HCT116 (cell line): ENCODE measurements around the gene GRK2. TPM values are rescaled to one million over a fixed set of nuclear protein-coding genes. Genes with fewer than 3 reads are reported as not detected.

ENCODE experiments used
- ATAC-seq: fragments of 200-7000 bp; cut with Tn5 transposase; 2 replicates; pipeline ENCODE4 v1.9.1; 2020; ENCODE audit warnings: mild to moderate bottlenecking, moderate library complexity
- BruUV-seq: library from RNA; stranded (reverse); fragments of 400-500 nt; replicated peaks from 2 replicates; lab custom pipeline; 2021; lab: Mats Ljungman, UMichigan
- CTCF ChIA-PET: fragments of 300-600 bp; sonication (Branson Sonifier 250); formaldehyde crosslinking; loops from one replicate; lab custom pipeline; 2021; ENCODE audit warnings: antibody characterized with exemption; lab: Charles Lee
- POLR2A ChIA-PET: fragments of 300-600, 350-600 bp; sonication (Branson Sonifier 250); formaldehyde crosslinking; loops from one replicate; lab custom pipeline; 2021; ENCODE audit warnings: antibody characterized with exemption; lab: Charles Lee
- RAD21 ChIA-PET, 2 experiments: fragments of 300-600 bp; sonication (Branson Sonifier 250); formaldehyde crosslinking; loops; one replicate each; lab custom pipeline; 2023; ENCODE audit warnings: low total read pairs in 2 of 2; ENCODE audit not compliant: uncharacterized antibody in 2 of 2, unreplicated experiment in 2 of 2, low non-redundant PET in 1 of 2; lab: Charles Lee
- DNase-seq: peaks from one replicate; pipeline ENCODE4 v3.0.0-alpha.2; 2010; ENCODE audit warnings: low read depth, low spot score
- H2AFZ ChIP-seq: fragments of 200-600 bp; shearing (Covaris generic), sonication (generic); 2 replicates; pipeline ENCODE4 v1.6.1; 2017; ENCODE audit warnings: low read depth, mixed run types, mixed read lengths, antibody characterized with exemption, low read length; ENCODE audit not compliant: poor library complexity, severe bottlenecking
- H3K27ac ChIP-seq: 2 replicates; pipeline ENCODE4 v1.5.1; 2012; ENCODE audit warnings: low read depth, low read length
- H3K27me3 ChIP-seq: fragments of 200-600 bp; sonication (generic); 2 replicates; pipeline ENCODE4 v1.6.1; 2016; ENCODE audit warnings: mixed run types, low read length, mixed read lengths; ENCODE audit not compliant: insufficient read depth
- H3K36me3 ChIP-seq, 2 experiments: fragments of 200-500 bp in 1 of 2; fragments of 200-600 bp in 1 of 2; sonication (Bioruptor generic) in 1 of 2; sonication (generic) in 1 of 2; 2 replicates each; pipeline versions ENCODE4 v1.5.1 to v1.6.1; 2014 to 2016; ENCODE audit warnings: low read length in 2 of 2, inconsistent platforms in 1 of 2, mixed read lengths in 1 of 2, mixed run types in 1 of 2; ENCODE audit not compliant: insufficient read depth in 2 of 2, control insufficient read depth in 1 of 2
- H3K4me1 ChIP-seq, 2 experiments: fragments of 200-600 bp in 1 of 2; sonication (generic) in 1 of 2; 2 replicates each; pipeline versions ENCODE4 v1.5.1 to v1.6.1; 2012 to 2017; ENCODE audit warnings: low read length in 2 of 2, inconsistent platforms in 1 of 2, mild to moderate bottlenecking in 1 of 2, mixed read lengths in 1 of 2, mixed run types in 1 of 2, moderate library complexity in 1 of 2; ENCODE audit not compliant: insufficient read depth in 2 of 2, control insufficient read depth in 1 of 2
- H3K4me2 ChIP-seq: fragments of 200-600 bp; sonication (generic); 2 replicates; pipeline ENCODE4 v1.6.1; 2017; ENCODE audit warnings: mixed run types, low read length, mixed read lengths
- H3K4me3 ChIP-seq, 2 experiments: fragments of 200-600 bp in 1 of 2; sonication (generic) in 1 of 2; replicated peaks in 1 of 2; 2 replicates each; pipeline ENCODE4 v1.5.1; 2011 to 2016; ENCODE audit warnings: low read length in 2 of 2, control low read depth in 1 of 2, low read depth in 1 of 2, mild to moderate bottlenecking in 1 of 2, mixed read lengths in 1 of 2, mixed run types in 1 of 2
- H3K79me2 ChIP-seq: fragments of 200-600 bp; sonication (generic); 2 replicates; pipeline ENCODE4 v1.6.1; 2017; ENCODE audit warnings: mild to moderate bottlenecking, mixed run types, low read length, moderate library complexity, mixed read lengths; ENCODE audit not compliant: insufficient read depth
- H3K9ac ChIP-seq: fragments of 200-600 bp; sonication (generic); 2 replicates; pipeline ENCODE4 v1.6.1; 2016; ENCODE audit warnings: low read length, mixed read lengths
- H3K9me2 ChIP-seq: fragments of 200-600 bp; sonication (generic), shearing (Covaris generic); 2 replicates; pipeline ENCODE4 v1.6.1; 2017; ENCODE audit warnings: mixed run types, mild to moderate bottlenecking, moderate library complexity; ENCODE audit not compliant: insufficient read depth
- H3K9me3 ChIP-seq, 2 experiments: fragments of 200-500 bp in 1 of 2; fragments of 200-600 bp in 1 of 2; sonication (Bioruptor generic) in 1 of 2; sonication (generic) in 1 of 2; 2 replicates each; pipeline ENCODE4 v1.6.1; 2014 to 2017; ENCODE audit warnings: low read length in 2 of 2, mixed read lengths in 2 of 2, inconsistent platforms in 1 of 2, low read depth in 1 of 2, mild to moderate bottlenecking in 1 of 2, mixed run types in 1 of 2, moderate library complexity in 1 of 2; ENCODE audit not compliant: control insufficient read depth in 1 of 2, insufficient read depth in 1 of 2
- H4K20me1 ChIP-seq: fragments of 200-600 bp; sonication (generic), shearing (Covaris generic); 2 replicates; pipeline ENCODE4 v1.6.1; 2017; ENCODE audit warnings: mixed run types, mild to moderate bottlenecking, moderate library complexity; ENCODE audit not compliant: insufficient read depth
- CBX3 ChIP-seq: IDR thresholded peaks from 2 replicates; pipeline ENCODE4 v1.6.1; 2012; ENCODE audit warnings: low read depth
- CEBPB ChIP-seq: IDR thresholded peaks from 2 replicates; pipeline ENCODE4 v1.6.1; 2012; ENCODE audit warnings: low read depth
- CTCF ChIP-seq, 3 experiments: fragments of 200-600 bp in 1 of 3; sonication (generic) in 1 of 3; IDR thresholded peaks in 2 of 3; conservative IDR thresholded peaks in 1 of 3; 2 replicates each; pipeline ENCODE4 v1.5.1; 2012 to 2017; ENCODE audit warnings: low read depth in 2 of 3, low read length in 2 of 3, antibody characterized with exemption in 1 of 3, borderline replicate concordance in 1 of 3, control low read depth in 1 of 3, mild to moderate bottlenecking in 1 of 3, mixed read lengths in 1 of 3, mixed run types in 1 of 3, moderate library complexity in 1 of 3; ENCODE audit not compliant: insufficient read depth in 1 of 3
- EGR1 ChIP-seq: IDR thresholded peaks from 2 replicates; pipeline ENCODE4 v1.6.1; 2012; ENCODE audit warnings: low read depth
- EZH2 ChIP-seq: fragments of 200-600 bp; sonication (generic); IDR thresholded peaks from 2 replicates; pipeline ENCODE4 v1.6.1; 2017; ENCODE audit warnings: antibody characterized with exemption, mixed run types
- EZH2phosphoT487 ChIP-seq: fragments of 200-600 bp; IDR thresholded peaks from 2 replicates; pipeline ENCODE4 v1.6.1; 2018; ENCODE audit warnings: antibody characterized with exemption, borderline replicate concordance
- FOSL1 ChIP-seq: IDR thresholded peaks from 2 replicates; pipeline ENCODE4 v1.6.1; 2012; ENCODE audit warnings: low read depth
- POLR2AphosphoS5 ChIP-seq: IDR thresholded peaks from 2 replicates; pipeline ENCODE4 v1.6.1; 2011; ENCODE audit warnings: mild to moderate bottlenecking, low read depth, low read length, moderate library complexity
- RAD21 ChIP-seq: IDR thresholded peaks from 2 replicates; pipeline ENCODE4 v1.6.1; 2012; ENCODE audit warnings: low read depth, mild to moderate bottlenecking
- REST ChIP-seq: IDR thresholded peaks from 2 replicates; pipeline ENCODE4 v1.6.1; 2012; ENCODE audit warnings: low read depth
- SIN3A ChIP-seq: IDR thresholded peaks from 2 replicates; pipeline ENCODE4 v1.6.1; 2012; ENCODE audit warnings: low read depth
- SP1 ChIP-seq: IDR thresholded peaks from 2 replicates; pipeline ENCODE4 v1.6.1; 2012; ENCODE audit warnings: low read depth
- SRF ChIP-seq: IDR thresholded peaks from 2 replicates; pipeline ENCODE4 v1.6.1; 2012; ENCODE audit warnings: low read depth
- TCF7L2 ChIP-seq: IDR thresholded peaks from 2 replicates; pipeline ENCODE4 v1.7.0; 2011; ENCODE audit warnings: borderline replicate concordance, inconsistent platforms; ENCODE audit not compliant: insufficient read depth, insufficient read length; ENCODE audit errors: extremely low read depth
- YY1 ChIP-seq: IDR thresholded peaks from 2 replicates; pipeline ENCODE4 v1.6.1; 2011; ENCODE audit warnings: low read length, low read depth, moderate library complexity, mild to moderate bottlenecking; ENCODE audit not compliant: insufficient replicate concordance; ENCODE audit errors: extremely low read depth
- ZBTB33 ChIP-seq: IDR thresholded peaks from 2 replicates; pipeline ENCODE4 v1.6.1; 2011; ENCODE audit warnings: mild to moderate bottlenecking, low read length, moderate library complexity; ENCODE audit not compliant: insufficient replicate concordance; ENCODE audit errors: extremely low read depth
- ZFX ChIP-seq: fragments of 450-650 bp; IDR thresholded peaks from 2 replicates; pipeline ENCODE4 v1.6.1; 2017
- ZNF274 ChIP-seq: fragments of 200-500 bp; sonication (Bioruptor generic); IDR thresholded peaks from 2 replicates; pipeline ENCODE4 v1.6.1; 2014; ENCODE audit warnings: mild to moderate bottlenecking, low read depth, low read length, inconsistent platforms
- intact Hi-C: fragments of 100-400 bp; cut with micrococcal nuclease; formaldehyde crosslinking; loops from 2 replicates; pipeline ENCODE4 v1.10.0; 2022
- total RNA-seq: library from RNA; stranded (reverse); gene quantifications from one replicate; pipeline ENCODE4 v1.2.1, GENCODE V29; 2021; ENCODE audit not compliant: unreplicated experiment
- TF ChIP-seq, protein P1 (sequence below): IDR thresholded peaks from 2 replicates; pipeline ENCODE4 v1.6.1; 2012

GRK2 gene
- total RNA-seq, 1 experiment from 2014 or later: 83.0 TPM

GRCh38 chr11:67288198-67288451 lies 21.9 kb downstream of the GRK2 start:
- H3K4me3 ChIP-seq: peak overlapping the region; percentile 74 to 91
- ChIA-PET RAD21 (no interaction called here), CTCF (interaction anchor here (1.2 to 1.6 kb wide), 4 partner anchors 15 to 63 kb away, joined by 4 to 5 read pairs (median 5); partner anchors contain the start of gene SSH3), POLR2A (interaction anchor here (2.1 kb wide), 1 partner anchor 15 kb away, joined by 11 read pairs; the partner anchor contains the start of gene SSH3)
- H3K79me2 ChIP-seq: peaks cover 25% of the 10 kb centered on the region; the same call in 1 of the 2 replicates
- H4K20me1 ChIP-seq: no peaks in the 10 kb centered on the region
- H3K9ac ChIP-seq: peak overlapping the region; percentile 93
- no peaks in the 10 kb centered on the region for H3K9me2 ChIP-seq
- H3K27me3 ChIP-seq: no peaks in the 10 kb centered on the region
- peaks cover 13 to 29% of the 10 kb centered on the region in 2 experiments for H3K4me1 ChIP-seq
- intact Hi-C loops: no loop called here
- peak overlapping the region; percentile 98 for H3K4me2 ChIP-seq
- H3K36me3 ChIP-seq: peaks cover 15 to 39% of the 10 kb centered on the region in 2 experiments
- no peak for DNase-seq
- peak; percentile 7 for ATAC-seq
- no peaks in the 10 kb centered on the region for H3K9me3 ChIP-seq
- TF ChIP-seq RAD21: no peak
- TF ChIP-seq EGR1: no peak
- no peak for TF ChIP-seq ZNF274
- no peak for TF ChIP-seq EZH2phosphoT487
- TF ChIP-seq CEBPB: no peak
- TF ChIP-seq ZBTB33: no peak
- TF ChIP-seq TCF7L2: no peak
- no peak for TF ChIP-seq REST
- TF ChIP-seq SP1: no peak
- no peak for TF ChIP-seq CTCF (IDR thresholded peaks at IDR 0.05 in 2 of 3, conservative IDR thresholded peaks at IDR 0.05 in 1 of 3; ENCODE audit: borderline replicate concordance in 1 of 3, insufficient read depth in 1 of 3, low read depth in 2 of 3, low read length in 2 of 3)
- TF ChIP-seq, protein P1, sequence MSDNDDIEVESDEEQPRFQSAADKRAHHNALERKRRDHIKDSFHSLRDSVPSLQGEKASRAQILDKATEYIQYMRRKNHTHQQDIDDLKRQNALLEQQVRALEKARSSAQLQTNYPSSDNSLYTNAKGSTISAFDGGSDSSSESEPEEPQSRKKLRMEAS: no peak
- TF ChIP-seq YY1: no peak
- no peak for TF ChIP-seq POLR2AphosphoS5
- TF ChIP-seq ZFX: no peak
- TF ChIP-seq FOSL1: no peak
- no peak for TF ChIP-seq SIN3A
- TF ChIP-seq CBX3: no peak
- no peak for TF ChIP-seq EZH2
- TF ChIP-seq SRF: no peak
- H2AFZ ChIP-seq: no peak overlapping the region
- BruUV-seq: no TSS peak
- peak overlapping the region; percentile 100 for H3K27ac ChIP-seq
